Measurements from ENCODE around the gene DOCK10.
A peak's percentile ranks its signal among the peaks of the same experiment; 100 is the strongest.

Gene DOCK10

DNA sequence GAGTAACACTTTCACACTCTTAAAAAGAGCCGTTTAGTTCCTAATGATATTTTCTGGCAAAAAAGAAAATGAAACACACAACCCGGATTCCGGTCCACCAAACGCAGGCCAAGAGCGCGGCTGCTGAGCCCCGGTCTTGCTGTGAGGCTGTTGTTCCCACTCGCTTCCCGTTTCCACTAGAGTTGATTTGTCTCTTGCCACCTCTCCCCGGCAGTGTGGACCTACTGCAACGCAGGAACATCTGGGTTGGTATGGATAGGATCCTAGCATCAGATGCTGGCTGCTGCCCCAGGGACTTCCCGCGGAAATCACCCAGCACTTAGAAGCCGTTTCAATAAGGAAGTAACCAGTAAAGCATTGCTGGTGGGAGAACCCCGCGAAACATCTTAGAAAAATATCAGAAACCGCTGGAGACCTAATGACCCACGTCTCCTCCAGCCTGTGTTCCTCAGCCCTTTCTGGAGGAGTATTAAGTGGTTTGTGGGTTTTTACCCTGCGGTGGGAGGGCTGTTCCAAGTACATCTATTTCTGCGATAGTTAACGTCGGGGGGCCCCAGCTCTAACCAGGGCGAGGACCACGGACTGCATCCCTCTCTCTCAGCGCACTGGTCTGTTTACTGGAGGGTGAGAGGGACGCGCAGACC lies 939 bp downstream of the DOCK10 start:
- TF ChIP-seq, protein P1, sequence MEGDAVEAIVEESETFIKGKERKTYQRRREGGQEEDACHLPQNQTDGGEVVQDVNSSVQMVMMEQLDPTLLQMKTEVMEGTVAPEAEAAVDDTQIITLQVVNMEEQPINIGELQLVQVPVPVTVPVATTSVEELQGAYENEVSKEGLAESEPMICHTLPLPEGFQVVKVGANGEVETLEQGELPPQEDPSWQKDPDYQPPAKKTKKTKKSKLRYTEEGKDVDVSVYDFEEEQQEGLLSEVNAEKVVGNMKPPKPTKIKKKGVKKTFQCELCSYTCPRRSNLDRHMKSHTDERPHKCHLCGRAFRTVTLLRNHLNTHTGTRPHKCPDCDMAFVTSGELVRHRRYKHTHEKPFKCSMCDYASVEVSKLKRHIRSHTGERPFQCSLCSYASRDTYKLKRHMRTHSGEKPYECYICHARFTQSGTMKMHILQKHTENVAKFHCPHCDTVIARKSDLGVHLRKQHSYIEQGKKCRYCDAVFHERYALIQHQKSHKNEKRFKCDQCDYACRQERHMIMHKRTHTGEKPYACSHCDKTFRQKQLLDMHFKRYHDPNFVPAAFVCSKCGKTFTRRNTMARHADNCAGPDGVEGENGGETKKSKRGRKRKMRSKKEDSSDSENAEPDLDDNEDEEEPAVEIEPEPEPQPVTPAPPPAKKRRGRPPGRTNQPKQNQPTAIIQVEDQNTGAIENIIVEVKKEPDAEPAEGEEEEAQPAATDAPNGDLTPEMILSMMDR (IDR thresholded peaks at IDR 0.05) = no peak

DNA sequence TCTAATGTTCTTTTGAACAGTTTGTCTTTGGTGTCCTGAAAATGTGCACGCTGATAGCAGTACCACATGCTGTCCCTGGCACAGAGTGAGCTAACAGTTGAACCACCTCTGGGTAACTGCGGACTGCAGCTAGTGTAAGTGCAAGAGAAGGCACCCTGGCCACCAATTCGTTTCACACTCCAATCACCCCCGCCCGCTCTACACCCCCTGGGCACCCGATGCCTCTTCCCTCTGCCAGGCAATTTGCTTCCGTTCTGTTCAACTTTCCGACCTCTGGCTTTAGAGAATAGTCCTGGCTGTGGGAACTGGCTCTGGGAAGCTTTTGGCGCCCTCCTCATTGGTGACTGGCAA lies 1.4 kb downstream of the DOCK10 start:
- TF ChIP-seq, protein P1 (IDR thresholded peaks at IDR 0.05) = no peak
- peaks cover 52% of the 10 kb centered on the region for H3K27me3 ChIP-seq
- no peak overlapping the region for H3K27ac ChIP-seq
- H3K36me3 ChIP-seq = no peaks in the 10 kb centered on the region
- peaks cover 18 to 30% of the 10 kb centered on the region in 2 experiments for H3K4me1 ChIP-seq (ENCODE audit: control insufficient read depth in 1 of 2, insufficient read depth in 1 of 2, low read depth in 1 of 2, low read length in 1 of 2)
- H3K4me3 ChIP-seq (ENCODE audit: low read depth in 1 of 2, low read length in 1 of 2) = peak overlapping the region; percentile 55 to 61
- H3K9me3 ChIP-seq = no peaks in the 10 kb centered on the region

More for the DNA sequence above, 939 bp downstream of the DOCK10 start:
- H3K4me3 ChIP-seq (ENCODE audit: low read depth in 1 of 2, low read length in 1 of 2) = peak overlapping the region; percentile 55 to 61
- peaks cover 57% of the 10 kb centered on the region for H3K27me3 ChIP-seq
- no peaks in the 10 kb centered on the region for H3K9me3 ChIP-seq
- H3K36me3 ChIP-seq = no peaks in the 10 kb centered on the region
- peaks cover 18 to 30% of the 10 kb centered on the region in 2 experiments for H3K4me1 ChIP-seq (ENCODE audit: control insufficient read depth in 1 of 2, insufficient read depth in 1 of 2, low read depth in 1 of 2, low read length in 1 of 2)
- no peak overlapping the region for H3K27ac ChIP-seq

DNA sequence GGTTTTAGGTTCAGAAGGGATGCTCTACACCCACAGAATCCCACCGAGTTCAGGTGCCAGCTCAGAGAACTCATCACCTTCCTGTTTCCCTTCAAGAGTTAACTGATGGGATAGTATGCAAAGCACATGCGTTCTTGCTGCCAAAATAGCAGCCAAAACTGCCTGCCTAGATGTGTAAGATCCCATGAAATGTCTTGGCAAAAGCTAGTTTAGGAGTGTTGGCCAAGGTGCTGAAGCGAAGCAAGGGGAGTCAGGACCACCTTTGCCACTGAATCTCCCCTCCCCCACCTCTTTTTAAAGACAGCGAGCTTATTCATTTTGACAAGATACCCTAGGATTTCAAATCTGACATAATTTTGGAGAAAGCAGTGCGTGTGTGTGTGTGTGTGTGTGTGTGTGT lies 2.1 kb downstream of the DOCK10 start:
- no peak overlapping the region for H3K4me3 ChIP-seq (ENCODE audit: low read depth in 1 of 2, low read length in 1 of 2)
- H3K9me3 ChIP-seq = no peaks in the 10 kb centered on the region
- TF ChIP-seq, protein P1 (IDR thresholded peaks at IDR 0.05) = no peak
- H3K27ac ChIP-seq = no peak overlapping the region
- H3K4me1 ChIP-seq (ENCODE audit: control insufficient read depth in 1 of 2, insufficient read depth in 1 of 2, low read depth in 1 of 2, low read length in 1 of 2) = peaks cover 18 to 30% of the 10 kb centered on the region in 2 experiments
- H3K27me3 ChIP-seq = peaks cover 45% of the 10 kb centered on the region
- no peaks in the 10 kb centered on the region for H3K36me3 ChIP-seq

DNA sequence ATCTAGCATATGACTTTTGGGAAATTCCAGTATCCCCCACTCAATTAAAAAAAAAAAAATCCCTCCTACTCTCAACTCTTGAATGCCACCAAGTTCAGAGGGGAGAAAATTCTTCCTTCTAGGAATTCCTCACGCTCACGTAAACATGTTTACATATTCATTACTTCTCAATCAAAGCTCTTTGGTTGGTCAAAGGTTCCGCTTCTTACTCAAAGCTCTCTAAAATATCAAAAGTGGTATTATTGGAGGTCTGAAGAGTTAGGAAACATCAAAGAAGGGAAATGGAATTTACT lies 4.1 kb downstream of the DOCK10 start:
- peaks cover 18 to 30% of the 10 kb centered on the region in 2 experiments for H3K4me1 ChIP-seq (ENCODE audit: control insufficient read depth in 1 of 2, insufficient read depth in 1 of 2, low read depth in 1 of 2, low read length in 1 of 2)
- no peak overlapping the region for H3K4me3 ChIP-seq (ENCODE audit: low read depth in 1 of 2, low read length in 1 of 2)
- H3K27ac ChIP-seq = no peak overlapping the region
- H3K36me3 ChIP-seq = no peaks in the 10 kb centered on the region
- H3K9me3 ChIP-seq = no peaks in the 10 kb centered on the region
- TF ChIP-seq, protein P1 (IDR thresholded peaks at IDR 0.05) = no peak
- peaks cover 26% of the 10 kb centered on the region for H3K27me3 ChIP-seq

DNA sequence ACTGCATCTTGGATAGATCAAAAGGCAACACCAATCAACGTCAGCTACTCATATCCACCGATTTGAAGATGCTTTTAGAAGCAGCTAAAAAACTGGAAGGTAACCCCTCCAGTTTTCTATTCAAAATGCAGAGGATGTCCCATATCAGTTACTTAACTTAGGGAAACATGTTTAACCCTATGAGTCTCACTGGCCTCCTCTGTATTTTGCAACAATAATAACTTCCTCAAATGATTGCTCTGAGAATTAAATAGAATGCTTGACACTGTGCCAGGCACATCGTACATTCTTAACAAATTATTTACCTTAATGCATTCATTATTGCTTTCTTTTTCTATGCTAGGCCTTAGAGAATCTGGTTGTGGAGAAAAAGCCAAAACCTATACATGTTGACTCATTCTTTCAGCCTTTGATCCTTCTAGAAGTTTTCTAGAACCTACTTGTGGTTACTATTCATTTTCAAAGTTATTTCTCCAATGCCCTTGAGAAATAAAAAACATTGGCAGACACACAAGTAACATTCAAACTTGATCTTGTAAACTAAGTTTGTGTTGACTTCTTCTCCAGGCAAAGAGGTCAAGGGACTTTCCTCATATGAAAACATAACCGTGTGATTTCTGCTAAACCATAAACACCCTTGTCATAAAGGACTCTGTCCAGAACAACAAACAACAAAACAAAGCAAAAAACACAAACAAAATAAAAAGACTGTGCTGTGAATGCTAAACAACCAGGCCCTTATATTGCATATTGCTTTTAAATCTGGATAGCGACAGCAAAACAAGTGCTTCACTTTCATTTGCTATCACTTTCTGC lies 4.6 kb downstream of the DOCK10 start:
- Histone ChIP-seq H3K27me3 (peaks cover 20% of the 10 kb centered on the region), H3K36me3 (no peaks in the 10 kb centered on the region), H3K27ac (no peak overlapping the region), H3K4me1 (ENCODE audit: control insufficient read depth in 1 of 2, insufficient read depth in 1 of 2, low read depth in 1 of 2, low read length in 1 of 2) (peaks cover 15 to 26% of the 10 kb centered on the region in 2 experiments), H3K4me3 (ENCODE audit: low read depth in 1 of 2, low read length in 1 of 2) (no peak overlapping the region), H3K9me3 (no peaks in the 10 kb centered on the region)
- TF ChIP-seq, protein P1 (IDR thresholded peaks at IDR 0.05) = no peak

All from neutrophil (primary cell).